ENCODE results near the gene COL12A1.

COL12A1 gene

DNA sequence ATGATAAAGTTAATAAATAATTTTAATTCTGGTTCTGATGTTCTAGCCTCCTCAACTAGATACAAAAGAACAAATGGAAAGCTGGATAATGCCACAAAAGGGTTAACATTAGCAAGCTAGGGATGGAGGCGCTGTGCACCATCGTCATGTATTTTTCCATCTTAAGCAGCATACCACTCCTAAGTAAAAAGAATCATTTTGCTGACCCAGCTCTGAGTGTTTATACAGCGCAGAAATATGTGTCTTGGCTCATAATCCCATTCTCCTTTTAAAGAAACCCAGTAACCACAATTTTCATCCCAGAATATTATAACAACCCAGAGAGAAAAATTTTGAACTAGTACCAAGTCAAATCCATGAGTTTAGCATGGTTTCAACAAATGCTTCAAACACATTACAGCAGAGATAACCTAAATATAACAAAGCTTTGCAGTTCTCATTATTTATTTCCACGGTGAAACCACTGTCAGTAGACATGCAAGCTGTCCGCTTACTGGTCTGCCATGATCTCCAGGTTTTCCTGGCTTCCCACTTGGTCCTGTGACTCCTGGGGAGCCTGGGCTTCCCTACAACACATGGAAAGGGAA is 111.1 kb downstream of the COL12A1 start:
- no peak for DNase-seq

- no peak for DNase-seq
Observed at GRCh38 chr6:75091467-75092190, 114.2 kb downstream of the COL12A1 start.

DNA sequence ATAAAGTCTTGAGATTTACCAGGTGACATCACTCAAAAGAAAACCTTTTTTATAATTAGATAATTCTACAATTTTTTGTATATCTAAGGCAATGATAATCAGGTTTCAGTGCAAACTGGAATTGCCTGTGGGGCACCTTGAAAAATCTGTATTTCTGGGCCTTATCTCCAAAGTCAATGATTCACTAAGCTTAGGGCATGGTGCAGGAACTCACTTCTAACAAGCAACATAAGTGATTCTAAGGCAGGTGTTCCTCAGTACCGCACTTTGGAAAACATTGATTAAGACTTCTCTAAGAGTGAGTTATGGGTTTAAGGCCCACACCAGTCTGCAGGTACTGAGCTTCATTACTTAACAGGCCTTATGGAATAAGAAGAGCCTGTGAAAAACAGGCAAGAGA is 115.3 kb downstream of the COL12A1 start:
- no peak for DNase-seq

GRCh38 chr6:75089921-75090320 is 115.9 kb downstream of the COL12A1 start:
- no peak for DNase-seq

- no peak for DNase-seq
Observed at GRCh38 chr6:75089151-75089897, 116.5 kb downstream of the COL12A1 start.

DNA sequence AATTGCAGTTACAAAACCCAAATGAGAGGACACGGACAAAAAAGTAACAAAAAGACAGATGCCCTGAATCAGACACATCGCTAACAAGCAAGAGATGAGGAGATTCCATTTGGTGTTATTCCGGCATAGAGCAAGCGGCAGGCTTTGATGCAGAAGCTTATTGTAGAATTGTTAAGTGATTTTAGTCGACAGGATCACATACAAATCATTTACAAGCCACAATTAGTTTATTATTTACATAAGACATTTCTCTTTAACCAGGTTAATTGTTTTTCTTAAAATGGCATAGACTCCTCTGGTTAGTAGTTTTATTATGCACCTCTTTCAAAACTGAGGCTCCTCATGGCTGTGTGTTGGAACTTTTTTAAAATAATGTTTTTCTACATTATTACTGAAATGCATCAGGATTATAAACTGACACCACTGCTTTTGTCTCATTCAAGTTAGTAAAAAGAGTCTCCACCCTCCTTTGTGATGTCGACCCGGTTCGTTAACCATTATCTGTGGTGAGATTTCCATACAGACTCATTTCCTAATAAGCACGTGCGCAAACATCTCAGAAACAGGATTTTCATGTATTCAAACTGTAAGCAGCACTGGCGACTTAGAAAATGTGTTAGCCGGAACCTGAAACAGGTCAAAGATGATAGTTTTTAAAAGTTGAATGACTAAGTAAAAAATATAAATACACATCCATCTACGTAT is 119.8 kb downstream of the COL12A1 start:
- DNase-seq = no peak

GRCh38 chr6:75084872-75085381 is 120.9 kb downstream of the COL12A1 start:
- peak; percentile 0 for DNase-seq

GRCh38 chr6:75084018-75084417 is 121.8 kb downstream of the COL12A1 start:
- no peak for DNase-seq

- DNase-seq = no peak
Observed at GRCh38 chr6:75081921-75082320, 123.9 kb downstream of the COL12A1 start.

- DNase-seq = no peak
Observed at GRCh38 chr6:75081047-75081446, 124.8 kb downstream of the COL12A1 start.

GRCh38 chr6:75079589-75079988 is 126.3 kb downstream of the COL12A1 start:
- no peak for DNase-seq

DNA sequence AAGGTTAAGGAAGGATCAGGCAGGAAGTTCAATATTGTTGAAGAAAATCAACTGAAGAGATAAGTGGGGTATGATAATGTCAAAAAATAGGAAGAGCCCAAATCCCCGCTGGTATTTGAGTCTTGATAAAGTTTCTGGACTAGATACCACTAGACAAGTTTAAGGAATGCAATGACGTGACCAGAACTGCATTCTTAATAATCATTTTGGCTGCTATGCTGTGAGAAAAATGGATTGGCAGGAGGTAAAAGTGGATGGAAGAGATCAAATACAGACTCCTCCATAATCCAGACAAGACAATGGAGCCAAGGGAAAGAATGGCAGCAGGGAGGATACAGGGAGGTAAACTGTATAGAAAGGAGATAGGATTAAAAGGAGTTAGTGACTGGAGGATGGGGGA is 128.2 kb downstream of the COL12A1 start:
- no peak for DNase-seq

- DNase-seq = no peak
Observed at GRCh38 chr6:75076009-75076408, 129.8 kb downstream of the COL12A1 start.

DNA sequence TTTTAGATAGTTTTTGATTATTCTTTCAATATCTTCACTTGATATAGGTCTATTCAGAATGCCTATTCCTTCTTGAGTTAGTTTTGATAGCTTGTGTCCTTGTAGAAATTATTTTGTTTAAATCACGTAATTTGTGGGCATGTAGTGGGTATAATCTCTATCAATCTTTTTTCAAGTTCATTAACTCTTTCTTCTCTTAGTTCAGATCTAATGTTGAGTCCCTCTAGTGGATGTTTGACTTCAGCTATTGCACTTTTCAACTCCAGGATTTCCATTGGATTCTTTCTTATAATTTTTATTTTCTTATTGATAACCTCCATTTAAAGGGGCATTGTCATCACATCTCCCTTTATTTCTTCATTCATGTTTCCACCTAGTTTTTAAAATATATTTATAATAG is 135.6 kb downstream of the COL12A1 start:
- no peak for DNase-seq

GRCh38 chr6:75065523-75065922 is 140.3 kb downstream of the COL12A1 start:
- peak; percentile 2 for DNase-seq

- no peak for DNase-seq
Observed at GRCh38 chr6:75052491-75052890, 153.4 kb downstream of the COL12A1 start.

GRCh38 chr6:75049308-75049707 is 156.5 kb downstream of the COL12A1 start:
- DNase-seq = no peak

DNA sequence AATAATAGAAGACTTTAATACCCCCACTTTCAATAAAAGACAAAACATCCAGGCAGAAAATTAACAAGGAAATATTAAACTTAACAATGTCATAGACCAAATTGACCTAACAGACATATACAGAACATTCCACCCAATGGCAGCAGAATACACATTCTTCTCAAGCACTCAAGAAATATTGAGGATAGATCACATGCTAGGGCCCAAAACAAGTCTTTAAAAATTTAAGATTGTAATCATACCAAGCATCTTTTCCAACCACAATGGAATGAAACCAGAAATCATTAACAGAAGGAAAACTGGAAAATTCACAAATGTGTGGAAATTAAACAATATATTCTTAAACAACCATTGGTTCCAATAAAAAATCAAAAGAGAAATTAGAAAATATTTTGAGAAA is 161.0 kb downstream of the COL12A1 start:
- DNase-seq = no peak

DNA sequence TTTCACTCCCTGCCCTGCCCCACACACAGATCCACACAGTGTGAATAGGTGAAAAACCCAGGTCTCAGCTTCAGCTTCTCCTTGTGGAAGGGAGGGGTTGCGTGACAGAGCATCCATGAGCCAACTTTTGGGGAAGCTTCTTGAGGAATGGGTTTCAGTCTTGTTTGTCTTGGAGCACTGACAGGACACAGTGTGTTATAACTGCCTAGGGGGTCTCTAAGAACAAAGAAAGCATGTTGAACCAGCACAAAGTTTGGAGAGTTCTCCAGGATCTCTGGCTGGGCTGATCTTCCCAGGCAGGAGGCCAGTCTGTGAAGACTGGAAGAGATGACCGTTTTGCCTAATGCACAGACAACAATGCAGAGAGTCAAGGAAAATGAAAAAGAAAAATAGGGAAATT is 164.5 kb downstream of the COL12A1 start:
- DNase-seq = no peak

Data from hematopoietic multipotent progenitor cell treated with erythropoietin and hydrocortisone succinate and interleukin-3 and kit ligand, for 4 days (in vitro differentiated cells).